NCI-H187 treated with DMSO at 0.1 percent for 48 hours (cell line): ENCODE data around the gene EXPH5.

ENCODE experiments used
- DNase-seq: peaks from one replicate; lab custom pipeline; 2025; lab: John Stamatoyannopoulos, UW

Gene EXPH5

DNA sequence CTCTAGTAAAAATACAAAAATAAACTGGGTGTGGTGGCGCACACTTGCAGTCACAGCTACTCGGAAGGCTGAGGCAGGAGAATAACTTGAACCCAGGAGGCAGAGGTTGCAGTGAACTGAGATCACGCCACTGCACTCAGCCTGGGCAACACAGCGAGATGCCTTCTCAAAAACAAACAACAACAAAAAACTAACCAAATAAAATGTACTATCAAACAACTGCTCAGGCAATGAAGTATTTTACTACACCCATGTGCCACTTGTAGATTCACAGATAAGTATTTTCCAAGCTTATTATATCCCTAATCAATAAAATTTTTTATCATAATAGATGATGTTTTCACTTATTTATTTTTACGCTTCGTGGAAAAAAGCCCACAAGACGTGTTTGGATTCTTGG is 127.2 kb downstream of the EXPH5 start:
- DNase-seq, result no peak
